Measurements from ENCODE around the gene GRAMD1B. TPM values are rescaled to one million over a fixed set of nuclear protein-coding genes. Genes with fewer than 3 reads are reported as not detected.
A peak's percentile ranks its signal among the peaks of the same experiment; 100 is the strongest.
"Not testable (repeated sequence)": the region's sequence is repeated elsewhere in the genome, so short reads cannot be mapped to it uniquely, and the experiment has no call there.

GRAMD1B gene
- total RNA-seq, 1 donor from 2014 or later = 38.2 TPM

GRCh38 chr11:123640677-123641494 lies 210.8 kb downstream of the GRAMD1B start:
- DNase-seq (ENCODE audit: low spot score) (no peak), ATAC-seq (no peak)
- intact Hi-C loops (cut with DNase I) = no loop called here

- DNase-seq (ENCODE audit: low spot score) = no peak
- ATAC-seq = no peak
- intact Hi-C loops (cut with DNase I) = no loop called here
These were observed 211.4 kb downstream of the GRAMD1B start for GRCh38 chr11:123641495-123641840.

GRCh38 chr11:123642435-123642834 lies 212.4 kb downstream of the GRAMD1B start:
- ATAC-seq (no peak), DNase-seq (ENCODE audit: low spot score) (no peak)
- intact Hi-C loops (cut with DNase I) = no loop called here

GRCh38 chr11:123645286-123645975 lies 215.4 kb downstream of the GRAMD1B start:
- ATAC-seq = no peak

GRCh38 chr11:123650901-123651300 lies 220.8 kb downstream of the GRAMD1B start:
- no peak for DNase-seq (ENCODE audit: low spot score)
- no peak for ATAC-seq
- intact Hi-C loops (cut with DNase I) = no loop called here

More at GRCh38 chr11:123645286-123645975, 215.4 kb downstream of the GRAMD1B start:
- DNase-seq (ENCODE audit: low spot score) = no peak
- intact Hi-C loops (cut with DNase I) = no loop called here

- ATAC-seq = no peak
- intact Hi-C loops (cut with DNase I) = no loop called here
- DNase-seq (ENCODE audit: low spot score) = no peak
These were observed 222.5 kb downstream of the GRAMD1B start for GRCh38 chr11:123652599-123652998.

- DNase-seq (ENCODE audit: low spot score) (no peak), ATAC-seq (no peak)
- intact Hi-C loops (cut with DNase I) = no loop called here
These were observed 223.4 kb downstream of the GRAMD1B start for GRCh38 chr11:123653483-123653826.

GRCh38 chr11:123653827-123654565 lies 223.9 kb downstream of the GRAMD1B start:
- ATAC-seq = peak; percentile 67
- DNase-seq (ENCODE audit: low spot score) = peak; percentile 59
- intact Hi-C loops (cut with DNase I) = no loop called here

GRCh38 chr11:123654566-123655081 lies 224.6 kb downstream of the GRAMD1B start, which contains the start of gene SCN3B:
Gene SCN3B (minus strand): TSS chr11:123654624. CDS start chr11:123653801, 823 bp downstream.
- DNase-seq (ENCODE audit: low spot score) = peak; percentile 64
- intact Hi-C loops (cut with DNase I) = no loop called here
- peak; percentile 78 for ATAC-seq

GRCh38 chr11:123659311-123659710 lies 229.2 kb downstream of the GRAMD1B start:
- ATAC-seq (no peak), DNase-seq (ENCODE audit: low spot score) (no peak)
- intact Hi-C loops (cut with DNase I) = no loop called here

- DNase-seq (ENCODE audit: low spot score); ATAC-seq; intact Hi-C loops (cut with DNase I): not testable (repeated sequence)
These were observed 229.9 kb downstream of the GRAMD1B start for GRCh38 chr11:123659965-123660364.

- no peak for ATAC-seq
- intact Hi-C loops (cut with DNase I) = no loop called here
- DNase-seq (ENCODE audit: low spot score) = no peak
These were observed 235.2 kb downstream of the GRAMD1B start for GRCh38 chr11:123665306-123665705.

- no peak for ATAC-seq
- intact Hi-C loops (cut with DNase I) = no loop called here
- DNase-seq (ENCODE audit: low spot score) = no peak
These were observed 240.0 kb downstream of the GRAMD1B start for GRCh38 chr11:123670081-123670480.

GRCh38 chr11:123671534-123671933 lies 241.5 kb downstream of the GRAMD1B start:
- DNase-seq (ENCODE audit: low spot score) (no peak), ATAC-seq (no peak)
- intact Hi-C loops (cut with DNase I) = no loop called here

GRCh38 chr11:123672568-123672967 lies 242.5 kb downstream of the GRAMD1B start:
- ATAC-seq = no peak
- intact Hi-C loops (cut with DNase I) = no loop called here
- no peak for DNase-seq (ENCODE audit: low spot score)

GRCh38 chr11:123674297-123674696 lies 244.2 kb downstream of the GRAMD1B start:
- ATAC-seq = no peak
- intact Hi-C loops (cut with DNase I) = no loop called here
- DNase-seq (ENCODE audit: low spot score) = no peak

Data from sciatic nerve (tissue), 2 donors.